HG03571 (cell line): ENCODE results near the gene ERC1.

Source experiments
- ATAC-seq: cut with Tn5 transposase; IDR thresholded peaks from one replicate; pipeline ENCODE4 v1.9.1; 2021; ENCODE audit not compliant: unreplicated experiment

The ERC1 gene

DNA sequence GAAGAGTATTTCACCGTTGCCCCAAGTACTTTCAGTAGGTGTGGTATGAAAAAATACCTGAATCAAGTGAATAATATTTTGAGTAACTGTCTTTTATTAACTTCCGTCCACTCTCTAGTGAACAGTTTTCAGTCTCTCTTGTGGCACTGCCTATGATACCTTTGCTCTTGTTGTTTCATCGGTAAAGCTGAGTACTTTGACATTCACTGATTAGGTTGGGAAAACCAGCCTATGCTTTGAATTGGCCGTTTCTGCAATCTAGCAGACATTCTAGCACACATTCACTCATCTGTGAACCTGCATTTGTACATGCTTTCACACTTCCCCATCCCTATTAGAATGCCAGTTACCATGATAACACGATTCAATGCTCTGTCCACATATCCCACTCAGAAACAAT is 386.1 kb downstream of the ERC1 start:
- ATAC-seq, result no peak

DNA sequence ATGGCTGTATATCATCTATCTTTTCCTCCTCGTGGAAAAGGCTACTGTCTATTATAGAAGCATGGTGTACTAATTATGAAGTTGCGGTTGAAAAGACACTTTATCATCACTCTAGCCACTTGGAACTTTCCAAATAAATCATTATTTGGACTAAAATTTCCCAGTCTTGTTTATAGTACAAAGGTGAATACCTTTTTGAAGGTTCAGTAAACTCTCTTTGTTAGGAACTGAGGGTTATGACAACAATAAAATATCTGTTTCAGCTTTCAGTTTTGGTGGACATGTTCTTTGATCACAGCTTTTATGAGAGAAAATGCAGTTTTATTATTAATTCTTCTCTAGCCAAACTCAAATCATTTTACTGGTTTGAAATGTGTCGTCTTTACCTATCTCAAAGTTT is 386.7 kb downstream of the ERC1 start:
- ATAC-seq, result no peak

DNA sequence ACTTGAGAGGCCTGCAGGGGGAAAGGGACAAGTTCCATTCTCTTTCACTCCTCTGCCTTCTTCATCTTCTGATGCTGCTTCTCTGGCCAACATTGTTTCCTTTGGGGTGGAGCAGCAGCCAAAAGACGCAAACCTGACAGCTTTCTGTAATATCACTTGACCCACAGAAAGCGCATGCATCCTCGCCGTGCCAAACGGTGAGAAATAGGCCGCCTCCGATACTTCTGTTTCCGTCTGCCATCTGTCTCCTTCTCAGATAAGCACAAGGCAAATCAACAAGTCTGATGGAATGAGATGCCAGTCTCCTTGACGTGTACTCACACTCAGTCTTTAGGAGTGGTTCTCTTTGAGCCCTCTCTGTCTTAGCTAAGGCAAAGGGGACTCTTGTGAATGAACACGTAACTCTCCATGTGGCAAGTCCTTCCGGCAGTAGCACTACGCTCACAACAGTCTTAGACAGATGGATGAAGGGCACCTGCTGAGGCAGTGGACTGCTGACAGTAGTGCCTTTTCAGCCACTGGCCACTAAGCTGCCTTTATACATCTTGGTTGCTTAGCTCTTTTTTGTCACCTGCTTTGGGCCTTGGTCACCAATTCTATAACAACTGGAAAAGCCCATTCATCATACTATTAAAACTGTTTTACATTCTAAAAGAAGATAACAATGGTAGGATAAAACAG is 389.3 kb downstream of the ERC1 start:
- ATAC-seq, result no peak

DNA sequence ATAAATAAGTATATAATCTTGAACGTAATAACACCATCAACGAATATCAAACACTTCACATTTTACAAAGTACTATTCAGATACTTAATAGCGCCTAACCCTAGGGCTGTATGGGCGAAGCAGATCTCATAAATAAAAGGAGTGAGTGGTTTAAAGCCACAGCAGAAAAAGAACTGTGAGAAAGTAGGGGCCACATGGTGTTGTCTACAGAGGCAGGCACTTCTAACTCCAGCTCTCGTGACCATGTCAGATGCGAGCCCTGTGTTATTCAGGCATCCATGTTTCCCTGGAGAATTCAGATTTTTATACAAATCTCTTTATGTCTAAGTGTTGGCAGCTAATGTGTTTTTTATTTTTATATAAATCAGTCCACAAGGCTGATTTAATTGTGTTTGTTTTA is 391.1 kb downstream of the ERC1 start:
- ATAC-seq, result no peak

DNA sequence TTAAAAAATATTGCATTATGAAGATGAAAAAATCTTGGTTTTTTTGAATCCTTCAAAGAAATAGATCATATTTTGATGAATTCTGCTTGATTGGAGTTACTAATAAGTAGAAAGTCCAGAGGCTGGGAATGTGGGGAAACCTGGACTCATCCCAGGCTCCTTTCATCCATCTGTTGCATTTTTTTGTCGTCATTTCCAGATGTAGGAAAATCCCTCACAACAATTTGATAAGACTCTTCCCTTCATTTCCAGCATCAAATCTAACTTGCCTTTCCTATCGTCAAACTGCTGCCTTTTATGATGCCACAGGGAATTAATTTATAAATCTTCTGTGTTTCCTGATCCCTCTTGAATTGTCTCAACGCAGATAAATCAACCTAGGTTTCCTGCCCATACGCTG is 391.8 kb downstream of the ERC1 start:
- no peak for ATAC-seq

DNA sequence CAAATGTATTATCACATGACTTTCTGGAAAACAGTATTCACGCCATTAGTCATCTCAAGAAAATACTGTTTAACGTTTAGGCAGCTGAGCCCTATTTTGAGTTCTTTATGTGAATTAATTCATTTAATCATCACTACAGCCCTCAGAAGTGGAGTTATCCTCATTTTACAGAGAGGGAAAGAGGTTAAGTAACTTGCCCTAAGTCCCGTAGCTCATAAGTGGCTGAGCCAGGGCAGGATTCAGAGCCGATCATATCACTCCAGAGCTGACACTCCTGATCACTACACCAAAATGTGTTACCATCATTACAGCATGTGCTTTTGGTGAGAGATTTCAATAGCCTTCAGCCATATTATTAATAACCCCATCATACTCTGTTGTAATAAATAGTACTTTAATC is 392.7 kb downstream of the ERC1 start:
- no peak for ATAC-seq

DNA sequence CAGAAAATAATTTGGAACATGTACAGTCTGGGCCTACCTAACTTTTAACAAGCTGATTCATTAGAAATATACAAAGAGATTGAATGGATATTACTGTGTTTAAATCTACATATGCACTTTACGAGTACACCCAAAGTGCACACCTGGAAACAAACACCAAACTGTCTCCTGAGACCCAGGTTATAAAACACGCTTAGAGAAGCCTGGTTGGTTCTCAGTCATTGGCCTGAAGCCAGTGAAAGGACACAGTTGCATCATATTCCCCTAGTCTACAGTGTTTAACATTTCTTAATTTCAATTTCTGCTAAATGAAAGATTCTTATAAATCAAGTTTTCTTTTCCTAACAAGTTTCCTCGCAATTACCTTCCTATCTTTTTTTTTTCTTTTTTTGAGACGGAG is 393.9 kb downstream of the ERC1 start:
- ATAC-seq, result no peak

DNA sequence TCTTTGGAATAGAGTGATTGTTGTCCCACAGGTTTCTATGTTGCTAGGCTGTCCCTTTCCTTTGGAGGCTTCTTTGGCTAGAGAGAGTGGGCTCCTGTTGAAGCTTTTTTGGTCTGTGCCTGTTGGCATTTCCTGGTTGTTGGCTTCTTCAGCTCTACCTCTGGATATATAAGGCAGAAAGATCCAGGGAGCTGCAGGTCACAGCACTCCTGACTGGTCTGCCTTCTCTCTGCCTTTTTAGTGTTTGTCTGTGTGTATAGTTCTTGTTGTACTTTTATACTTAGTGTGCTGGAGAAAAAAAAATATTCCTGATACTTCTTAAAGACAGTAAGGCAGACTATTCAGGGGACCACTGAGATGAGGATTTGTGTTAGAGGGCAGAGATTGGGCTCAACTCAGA is 400.7 kb downstream of the ERC1 start:
- no peak for ATAC-seq

DNA sequence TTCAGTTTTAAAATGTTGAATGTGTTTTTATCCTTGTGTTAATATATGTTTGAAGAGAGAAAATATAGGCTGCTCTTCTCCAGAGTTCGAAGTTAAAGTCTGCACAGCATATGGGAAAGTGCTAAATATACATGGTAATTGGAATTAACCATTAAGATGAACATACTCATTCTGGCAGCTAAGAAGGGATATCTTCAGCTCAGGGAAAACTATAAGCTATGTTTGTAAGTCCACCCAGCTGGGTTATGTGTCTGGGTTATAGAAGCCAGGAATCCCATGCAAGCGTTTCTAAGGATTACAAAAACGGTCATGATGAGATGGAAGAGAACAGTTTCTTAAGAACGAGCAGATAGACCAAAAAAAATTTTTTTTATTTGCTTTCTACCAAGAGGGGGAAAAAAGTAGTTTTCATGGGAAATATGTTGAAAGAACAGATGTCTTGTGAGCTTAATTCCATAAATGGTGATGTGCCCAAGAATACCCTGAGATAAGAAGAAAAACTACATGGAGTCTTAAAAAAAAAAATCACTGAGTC is 404.5 kb downstream of the ERC1 start:
- ATAC-seq, result no peak

DNA sequence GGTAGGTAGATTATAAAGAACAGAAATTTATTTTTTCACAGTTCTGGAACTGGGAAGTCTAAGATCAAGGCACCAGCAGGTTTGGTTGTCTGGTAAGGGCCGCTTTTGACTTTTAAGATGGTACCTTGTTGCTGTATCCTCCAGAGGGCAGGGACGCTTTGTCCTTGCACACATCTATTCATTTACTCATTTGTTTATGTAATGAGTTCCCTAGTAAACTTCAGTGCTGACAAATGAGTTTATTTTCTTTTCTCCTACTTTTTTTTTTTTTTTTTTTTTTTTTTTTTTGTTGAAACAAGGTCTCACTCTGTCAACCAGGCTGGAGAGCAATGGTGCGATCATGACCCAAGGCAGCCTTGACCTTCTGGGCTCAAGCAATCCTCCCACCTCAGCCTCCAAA is 407.6 kb downstream of the ERC1 start:
- no peak for ATAC-seq

DNA sequence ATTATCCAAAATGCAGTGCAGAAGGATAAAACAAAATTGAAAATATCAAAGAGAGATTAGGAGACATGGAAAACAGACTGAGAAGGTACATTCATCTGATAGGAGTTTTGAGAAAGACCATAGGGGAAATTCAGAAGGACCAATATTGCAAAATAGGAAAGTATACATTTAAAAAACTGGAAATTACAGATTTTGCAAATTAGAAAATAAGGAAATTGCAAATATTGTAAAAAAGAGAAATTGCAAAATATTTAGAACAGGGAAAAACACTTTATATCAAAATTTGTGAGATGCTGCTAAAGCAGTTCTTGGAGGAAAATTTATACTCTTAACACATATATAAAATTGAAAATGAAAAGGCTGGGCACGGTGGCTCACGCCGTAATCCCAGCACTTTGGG is 410.9 kb downstream of the ERC1 start:
- ATAC-seq, result no peak

DNA sequence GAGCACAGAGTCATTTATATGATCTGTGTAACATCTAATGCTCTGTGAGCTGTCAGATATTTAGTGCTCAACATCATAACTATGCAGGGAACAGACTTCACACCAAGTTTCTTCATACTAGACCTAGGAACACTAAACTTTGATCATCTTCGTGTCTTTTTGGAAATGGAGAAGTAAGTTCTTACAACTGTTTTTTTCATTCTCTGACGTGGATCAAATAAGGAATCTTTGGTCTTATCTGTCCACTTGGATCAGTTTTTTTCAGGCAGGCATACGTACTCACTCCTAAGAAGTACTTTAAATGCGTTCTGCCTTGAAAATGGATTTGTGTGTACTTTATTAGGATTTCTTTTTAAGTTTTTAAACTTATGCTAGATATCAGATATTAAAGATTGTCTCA is 412.4 kb downstream of the ERC1 start:
- ATAC-seq, result no peak

DNA sequence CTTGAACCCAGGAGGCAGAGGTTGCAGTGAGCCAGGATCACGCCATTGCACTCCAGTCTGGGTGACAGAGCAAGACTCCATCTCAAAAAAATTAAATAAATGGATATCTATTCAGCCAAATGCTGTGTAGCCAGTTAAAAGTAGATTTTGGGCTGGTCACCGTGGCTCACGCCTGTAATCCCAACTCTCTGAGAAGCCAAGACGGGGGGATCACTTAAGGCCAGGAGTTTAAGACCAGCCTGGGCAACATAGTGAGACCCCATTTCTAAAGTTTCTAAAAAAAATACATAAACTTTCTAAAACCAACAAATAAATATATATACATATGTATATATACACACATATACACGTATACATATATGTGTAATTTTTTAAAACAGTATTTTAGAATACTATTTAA is 414.6 kb downstream of the ERC1 start:
- ATAC-seq, result no peak

DNA sequence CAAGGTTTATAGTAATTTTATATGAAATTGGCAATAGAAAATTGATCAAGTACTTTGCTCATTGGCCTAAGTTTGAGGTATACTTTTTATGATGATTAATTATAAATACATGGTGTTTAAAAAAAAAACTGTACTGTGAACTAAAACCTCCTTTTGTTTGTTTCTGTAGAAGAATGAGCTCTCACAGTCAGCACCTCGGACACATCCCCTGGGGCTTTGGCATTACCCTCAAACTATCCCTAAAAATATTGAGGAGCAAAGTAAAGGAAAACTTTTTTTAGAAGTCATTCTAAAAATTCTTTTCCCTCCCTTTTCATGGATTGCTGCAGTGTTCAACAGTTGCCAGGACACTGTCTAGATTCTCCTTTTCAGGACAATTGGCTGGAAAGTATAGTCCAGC is 419.8 kb downstream of the ERC1 start:
- no peak for ATAC-seq

DNA sequence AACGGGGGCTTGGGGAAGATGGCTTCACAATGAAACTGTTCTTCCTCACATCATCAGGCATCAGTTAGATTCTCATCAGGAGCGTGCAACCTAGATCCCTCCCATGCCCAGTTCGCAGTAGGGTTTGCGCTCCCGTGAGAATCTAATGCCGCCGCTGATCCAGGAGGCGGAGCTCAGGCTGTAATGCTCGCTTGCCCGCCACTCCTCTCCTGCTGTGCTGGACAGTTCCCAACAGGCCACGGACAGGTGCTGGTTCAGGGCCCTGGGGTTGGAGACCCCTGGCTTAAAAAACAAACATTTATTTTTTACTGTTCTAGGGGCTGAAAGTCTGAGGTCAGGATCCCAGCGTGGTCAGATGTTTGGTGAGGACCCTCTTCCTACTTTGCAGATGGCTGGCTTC is 422.9 kb downstream of the ERC1 start:
- ATAC-seq, result no peak

DNA sequence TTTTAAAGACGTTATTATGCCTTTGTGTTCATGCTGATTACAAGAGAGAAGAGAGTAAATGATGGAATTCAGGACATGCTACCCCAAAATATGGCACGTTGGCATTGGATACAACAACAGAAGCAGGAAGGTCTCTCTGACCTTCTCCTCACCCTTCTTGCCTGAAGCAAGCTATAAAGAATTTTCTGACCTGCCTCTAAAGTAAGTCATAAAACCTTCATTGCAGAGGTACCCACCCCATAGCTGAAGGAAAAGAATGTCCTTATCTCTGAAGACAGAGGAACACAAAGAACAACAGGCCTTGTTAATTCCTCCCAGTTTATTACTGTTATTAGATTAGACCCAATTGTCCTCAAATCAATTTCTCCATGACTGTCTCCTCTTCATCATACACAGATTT is 427.1 kb downstream of the ERC1 start:
- no peak for ATAC-seq

DNA sequence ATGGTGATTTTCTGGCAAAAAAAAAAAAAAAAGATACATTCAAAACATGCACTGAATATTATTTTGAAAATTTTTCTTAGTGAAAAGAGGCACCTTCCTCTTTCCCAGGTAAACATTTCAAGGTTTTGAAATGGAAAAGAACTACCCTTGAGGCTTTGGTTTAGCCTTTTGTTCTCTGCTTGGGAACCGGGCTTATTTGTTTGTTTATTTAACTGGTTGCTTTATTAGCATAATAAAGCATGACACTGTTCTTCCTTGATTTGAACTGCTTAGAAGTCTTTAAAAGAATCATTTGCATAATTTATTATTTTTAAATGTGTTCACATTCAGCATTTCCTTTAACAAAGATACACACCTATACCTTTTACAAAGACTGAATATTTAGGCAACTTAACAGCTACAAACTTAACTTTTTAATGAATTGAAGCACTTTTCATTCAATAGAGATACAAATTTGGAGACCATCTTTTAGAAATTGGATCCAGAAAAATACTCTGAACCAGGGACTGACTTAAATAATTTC is 428.9 kb downstream of the ERC1 start:
- ATAC-seq, result no peak

DNA sequence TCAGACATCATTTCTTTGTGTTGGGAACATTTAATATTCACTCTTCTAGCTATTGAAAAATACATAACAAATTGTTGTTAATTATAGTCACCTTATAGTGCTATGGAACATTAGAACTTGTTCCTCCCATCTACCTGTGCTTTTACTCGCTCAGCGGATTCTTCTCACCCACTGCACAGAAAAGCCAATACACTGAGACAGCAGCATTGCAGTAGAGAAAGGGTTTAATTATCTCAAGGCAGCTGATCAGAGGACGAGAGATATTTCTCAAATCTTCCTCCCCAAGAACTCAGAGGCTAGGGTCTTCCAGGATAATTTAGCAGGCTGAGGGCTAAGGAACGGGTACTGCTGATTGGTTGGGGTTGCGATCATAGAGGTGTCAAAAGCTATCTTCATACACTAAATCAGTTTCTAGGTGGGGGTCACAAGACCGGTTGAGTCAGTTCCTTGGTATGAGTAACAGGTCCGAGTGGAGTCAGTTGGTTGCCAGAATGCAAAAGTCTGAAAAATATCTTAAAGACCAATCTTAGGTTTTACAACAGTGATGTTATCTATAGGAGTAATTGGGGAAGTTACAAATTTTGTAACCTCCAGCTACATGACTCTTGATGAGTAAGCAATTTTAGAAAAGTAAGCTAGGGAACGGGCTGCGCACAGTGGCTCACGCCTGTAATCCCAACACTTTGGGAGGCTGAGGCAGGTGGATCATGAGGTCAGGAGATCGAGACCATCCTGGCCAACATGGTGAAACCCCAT is 430.2 kb downstream of the ERC1 start:
- no peak for ATAC-seq

DNA sequence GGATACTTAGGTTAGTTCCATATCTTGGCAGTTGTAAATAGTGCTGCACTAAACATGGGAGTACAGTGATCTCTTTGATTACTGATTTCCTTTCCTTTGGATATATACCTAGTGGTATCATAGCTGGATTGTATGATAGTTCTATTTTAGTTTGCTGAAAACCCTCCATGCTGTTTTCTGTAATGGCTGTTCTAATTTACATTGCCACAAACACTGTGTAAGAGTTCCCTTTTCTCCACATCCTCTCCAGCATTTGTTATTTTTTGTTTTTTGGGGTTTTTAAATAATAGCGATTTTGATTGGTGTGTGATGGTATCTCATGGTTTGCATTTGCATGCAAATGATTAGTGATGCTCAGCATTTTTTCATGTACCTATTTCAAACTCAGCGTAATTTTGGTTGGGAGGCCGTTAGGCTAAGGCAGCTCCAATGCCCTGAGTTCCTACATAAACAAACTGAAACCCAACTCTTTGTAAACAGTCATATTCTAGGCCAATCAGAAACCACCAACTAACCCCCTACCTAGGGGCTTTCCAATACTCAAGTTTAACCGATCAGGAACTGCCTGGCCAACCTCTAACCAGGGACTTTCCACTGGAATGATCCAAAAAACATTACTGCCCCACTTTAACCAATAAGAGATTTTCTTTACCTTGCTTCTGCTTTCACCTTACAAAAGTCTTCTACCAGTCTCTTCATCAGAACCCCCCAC is 431.7 kb downstream of the ERC1 start:
- no peak for ATAC-seq

DNA sequence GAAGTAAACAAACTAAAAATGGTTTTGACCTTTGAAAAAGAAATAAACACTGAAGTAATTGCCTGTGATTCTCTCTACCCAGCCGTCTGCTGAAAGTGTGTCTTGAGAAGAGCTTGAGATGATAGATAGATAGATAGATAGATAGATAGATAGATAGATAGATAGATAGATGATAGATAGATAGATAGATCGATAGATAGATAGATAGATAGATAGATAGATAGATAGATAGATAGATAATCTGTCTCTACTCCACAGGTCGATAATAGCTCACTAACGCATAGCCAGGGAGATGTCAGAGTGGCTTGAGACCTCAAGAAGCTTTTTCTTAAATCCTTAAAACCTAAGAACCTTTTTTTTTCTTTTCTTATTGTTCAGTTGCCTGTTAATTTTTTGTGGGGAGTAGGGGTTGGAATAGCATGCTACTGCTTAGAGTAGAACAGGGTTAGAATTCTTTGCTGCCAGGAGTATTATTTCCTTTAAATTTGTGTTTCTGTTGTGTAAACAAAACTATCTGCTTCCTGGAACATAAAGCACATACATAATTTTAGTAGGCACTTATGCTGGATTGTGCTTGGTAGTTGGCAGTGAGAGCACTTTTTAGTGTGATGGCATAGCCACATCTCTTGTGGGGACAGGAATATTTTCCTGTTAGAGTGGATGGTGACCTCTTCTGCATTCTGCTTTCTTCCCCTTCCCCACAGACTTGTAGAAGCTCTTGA is 433.8 kb downstream of the ERC1 start:
- no peak for ATAC-seq

DNA sequence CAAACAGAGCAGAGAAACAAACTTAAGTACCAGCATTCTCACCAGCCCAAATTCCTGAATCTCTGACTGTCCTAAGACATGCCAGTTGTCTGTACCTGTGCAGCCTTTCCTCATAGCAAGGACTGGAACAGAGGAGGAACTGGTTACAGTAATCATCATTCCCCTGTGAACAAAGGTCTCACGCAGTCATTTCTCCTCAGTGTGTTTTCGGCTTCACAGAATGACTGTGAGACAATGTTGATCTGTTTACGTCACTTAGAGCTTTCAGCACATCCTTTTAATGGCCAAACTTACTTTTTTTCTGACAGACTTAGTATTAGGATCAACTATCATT is 434.3 kb downstream of the ERC1 start:
- ATAC-seq, result no peak
